Nephron progenitor cell (in vitro differentiated cells): ENCODE data around the gene C1orf198.

Experiments used
- DNase-seq: peaks from one replicate; pipeline ENCODE4 v3.0.0; 2021
- H3K27ac Mint-ChIP-seq: 2 replicates; pipeline ENCODE4 v1.8.0; 2021; ENCODE audit warnings: mild to moderate bottlenecking, moderate library complexity, mixed read lengths
- H3K27me3 Mint-ChIP-seq: 2 replicates; pipeline ENCODE4 v1.8.0; 2021; ENCODE audit warnings: mild to moderate bottlenecking, low read depth, mixed read lengths; ENCODE audit not compliant: poor library complexity
- H3K36me3 Mint-ChIP-seq: 2 replicates; pipeline ENCODE4 v1.8.0; 2021; ENCODE audit warnings: low read depth, mixed read lengths
- H3K4me1 Mint-ChIP-seq: 2 replicates; pipeline ENCODE4 v1.8.0; 2021; ENCODE audit warnings: mixed read lengths
- H3K4me3 Mint-ChIP-seq: 2 replicates; pipeline ENCODE4 v1.8.0; 2021; ENCODE audit warnings: mild to moderate bottlenecking, moderate library complexity, mixed read lengths
- H3K9me3 Mint-ChIP-seq: 2 replicates; pipeline ENCODE4 v1.8.0; 2021; ENCODE audit warnings: mild to moderate bottlenecking, moderate library complexity, mixed read lengths
- CTCF ChIP-seq: fragments of 200-600 bp; sonication (generic); IDR thresholded peaks from 2 replicates; pipeline ENCODE4 v1.5.0; 2021; ENCODE audit warnings: antibody characterized with exemption

C1orf198 gene

DNA sequence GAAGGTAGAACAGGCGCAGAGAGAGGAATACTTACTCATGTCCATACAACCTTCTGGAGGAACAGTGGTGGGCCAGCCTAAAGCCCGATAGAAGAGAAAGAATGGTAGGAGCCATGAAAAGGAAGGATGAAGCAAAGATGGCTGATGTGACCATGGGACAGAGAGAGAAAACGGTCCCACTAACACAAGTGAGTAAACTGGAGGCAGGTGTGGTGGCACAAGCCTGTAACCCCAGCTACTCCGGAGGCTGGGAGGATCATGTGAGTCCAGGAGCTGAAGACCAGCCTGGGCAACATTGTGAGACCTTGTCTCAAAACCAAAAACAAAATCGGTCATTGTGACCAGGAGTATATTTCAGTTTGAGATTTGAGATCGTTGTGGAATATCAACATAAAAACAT is 49.4 kb downstream of the C1orf198 start:
- TF ChIP-seq CTCF: no peak
- Mint-ChIP-seq H3K4me1 (peaks cover 17% of the 10 kb centered on the region), H3K4me3 (no peak overlapping the region), H3K27me3 (peaks cover 8% of the 10 kb centered on the region), H3K36me3 (no peaks in the 10 kb centered on the region), H3K9me3 (peaks cover 2% of the 10 kb centered on the region), H3K27ac (no peak overlapping the region)
- no peak for DNase-seq

GRCh38 chr1:230818367-230818766 is 50.0 kb downstream of the C1orf198 start:
- Mint-ChIP-seq H3K27me3 (peaks cover 5% of the 10 kb centered on the region), H3K27ac (no peak overlapping the region), H3K4me3 (no peak overlapping the region), H3K4me1 (peaks cover 17% of the 10 kb centered on the region), H3K9me3 (peaks cover 8% of the 10 kb centered on the region), H3K36me3 (no peaks in the 10 kb centered on the region)
- no peak for TF ChIP-seq CTCF
- DNase-seq: no peak

GRCh38 chr1:230816018-230816417 is 52.3 kb downstream of the C1orf198 start:
- Mint-ChIP-seq H3K4me3 (no peak overlapping the region), H3K36me3 (no peaks in the 10 kb centered on the region), H3K4me1 (peaks cover under 1% of the 10 kb centered on the region), H3K27me3 (peaks cover 13% of the 10 kb centered on the region), H3K27ac (no peak overlapping the region), H3K9me3 (peaks cover 27% of the 10 kb centered on the region)
- no peak for TF ChIP-seq CTCF
- DNase-seq: no peak

- no peak for DNase-seq
- Mint-ChIP-seq H3K4me1 (no peaks in the 10 kb centered on the region), H3K27ac (no peak overlapping the region), H3K4me3 (no peak overlapping the region), H3K27me3 (peaks cover 13% of the 10 kb centered on the region), H3K9me3 (peaks cover 27% of the 10 kb centered on the region), H3K36me3 (no peaks in the 10 kb centered on the region)
- no peak for TF ChIP-seq CTCF
Observed at GRCh38 chr1:230814949-230815692, 53.2 kb downstream of the C1orf198 start.

- peaks cover 27% of the 10 kb centered on the region for H3K9me3 Mint-ChIP-seq
- H3K27me3 Mint-ChIP-seq: peaks cover 31% of the 10 kb centered on the region
- no peak for TF ChIP-seq CTCF
Observed at GRCh38 chr1:230812568-230812967, 55.8 kb downstream of the C1orf198 start.

More at GRCh38 chr1:230812568-230812967, 55.8 kb downstream of the C1orf198 start:
- H3K4me3 Mint-ChIP-seq: no peak overlapping the region
- no peak overlapping the region for H3K27ac Mint-ChIP-seq
- no peaks in the 10 kb centered on the region for H3K4me1 Mint-ChIP-seq
- no peak for DNase-seq
- H3K36me3 Mint-ChIP-seq: no peaks in the 10 kb centered on the region
